Measurements from ENCODE around the gene DMRT1.

The DMRT1 gene

GRCh38 chr9:917730-918129 lies 76.2 kb downstream of the DMRT1 start:
- TF ChIP-seq ATF2 (tag by site-specific recombination; IDR thresholded peaks at IDR 0.05; ENCODE audit: low read depth): no peak
- H3K9me3 ChIP-seq (ENCODE audit: control insufficient read depth, insufficient read depth, low read depth, low read length): no peaks in the 10 kb centered on the region
- no peaks in the 10 kb centered on the region for H3K36me3 ChIP-seq (ENCODE audit: control insufficient read depth in 2 of 2, insufficient read depth in 1 of 2, low read length in 2 of 2)
- H3K4me1 ChIP-seq (ENCODE audit: control insufficient read depth, insufficient read depth, low read length): no peaks in the 10 kb centered on the region
- H3K27ac ChIP-seq (ENCODE audit: extremely low read depth, low read depth, low read length): no peak overlapping the region
- ChIA-PET CTCF (interaction anchor here (0.7 to 2.5 kb wide), 4 partner anchors 11 to 1496 kb away, joined by 3 to 23 read pairs (median 5); no protein-coding TSS in a partner anchor), POLR2A (no interaction called here)
- H3K4me3 ChIP-seq (ENCODE audit: low read depth, low read length): no peak overlapping the region

- H3K4me3 ChIP-seq (ENCODE audit: low read depth, low read length): no peak overlapping the region
- H3K27ac ChIP-seq (ENCODE audit: extremely low read depth, low read depth, low read length): no peak overlapping the region
- no peak for TF ChIP-seq ZNF670 (tag by site-specific recombination; IDR thresholded peaks at IDR 0.05; ENCODE audit: low read depth)
- TF ChIP-seq ZNF521 (tag by site-specific recombination; IDR thresholded peaks at IDR 0.05): no peak
- TF ChIP-seq ZFP41 (tag by site-specific recombination; IDR thresholded peaks at IDR 0.05; ENCODE audit: borderline replicate concordance): no peak
- no peak for TF ChIP-seq ZBTB44 (tag by site-specific recombination; IDR thresholded peaks at IDR 0.05)
- no peak for TF ChIP-seq ZBTB17 (tag by site-specific recombination; IDR thresholded peaks at IDR 0.05)
- TF ChIP-seq ZNF114 (tag by site-specific recombination; IDR thresholded peaks at IDR 0.05): no peak
- no peak for TF ChIP-seq ZNF24 (tag by site-specific recombination; IDR thresholded peaks at IDR 0.05)
- TF ChIP-seq MEIS1 (CRISPR knock-in tag; IDR thresholded peaks at IDR 0.05; ENCODE audit: borderline replicate concordance): no peak
- no peak for TF ChIP-seq ZNF433 (tag by site-specific recombination; IDR thresholded peaks at IDR 0.05; ENCODE audit: low read depth)
- TF ChIP-seq ZNF664 (tag by site-specific recombination; IDR thresholded peaks at IDR 0.05): no peak
- TF ChIP-seq ZNF350 (tag by site-specific recombination; IDR thresholded peaks at IDR 0.05): no peak
- no peak for TF ChIP-seq GFI1B (tag by site-specific recombination; IDR thresholded peaks at IDR 0.05)
- no peak for TF ChIP-seq ZNF510 (tag by site-specific recombination; IDR thresholded peaks at IDR 0.05; ENCODE audit: insufficient replicate concordance)
- no peak for TF ChIP-seq ZNF280D (tag by site-specific recombination; IDR thresholded peaks at IDR 0.05)
- TF ChIP-seq ZNF132 (tag by site-specific recombination; IDR thresholded peaks at IDR 0.05; ENCODE audit: borderline replicate concordance): no peak
- TF ChIP-seq ZNF146 (tag by site-specific recombination; IDR thresholded peaks at IDR 0.05): no peak
- no peak for TF ChIP-seq ZNF692 (tag by site-specific recombination; IDR thresholded peaks at IDR 0.05)
- TF ChIP-seq ZNF175 (tag by site-specific recombination; IDR thresholded peaks at IDR 0.05): no peak
- no peak for TF ChIP-seq ZIC2 (tag by site-specific recombination; IDR thresholded peaks at IDR 0.05)
- no peaks in the 10 kb centered on the region for H3K4me1 ChIP-seq (ENCODE audit: control insufficient read depth, insufficient read depth, low read length)
- H3K36me3 ChIP-seq (ENCODE audit: control insufficient read depth in 2 of 2, insufficient read depth in 1 of 2, low read length in 2 of 2): no peaks in the 10 kb centered on the region
- POLR2A ChIA-PET: no interaction called here
- CTCF ChIA-PET: interaction anchor here (0.6 kb wide), 1 partner anchor 27 kb away, joined by 6 read pairs; no protein-coding TSS in a partner anchor
- no peaks in the 10 kb centered on the region for H3K9me3 ChIP-seq (ENCODE audit: control insufficient read depth, insufficient read depth, low read depth, low read length)
These were observed 79.4 kb downstream of the DMRT1 start for GRCh38 chr9:920927-921326.

All from HEK293 (cell line).